ENCODE results near the gene FAR2. TPM values are rescaled to one million over a fixed set of nuclear protein-coding genes. Genes with fewer than 3 reads are reported as not detected.

Gene FAR2
- total and polyA plus RNA-seq, 2 experiments from 2014 or later: 18.7 to 22.6 TPM

- TF ChIP-seq, protein P1, sequence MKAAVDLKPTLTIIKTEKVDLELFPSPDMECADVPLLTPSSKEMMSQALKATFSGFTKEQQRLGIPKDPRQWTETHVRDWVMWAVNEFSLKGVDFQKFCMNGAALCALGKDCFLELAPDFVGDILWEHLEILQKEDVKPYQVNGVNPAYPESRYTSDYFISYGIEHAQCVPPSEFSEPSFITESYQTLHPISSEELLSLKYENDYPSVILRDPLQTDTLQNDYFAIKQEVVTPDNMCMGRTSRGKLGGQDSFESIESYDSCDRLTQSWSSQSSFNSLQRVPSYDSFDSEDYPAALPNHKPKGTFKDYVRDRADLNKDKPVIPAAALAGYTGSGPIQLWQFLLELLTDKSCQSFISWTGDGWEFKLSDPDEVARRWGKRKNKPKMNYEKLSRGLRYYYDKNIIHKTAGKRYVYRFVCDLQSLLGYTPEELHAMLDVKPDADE (IDR thresholded peaks at IDR 0.05): no peak
- TF ChIP-seq POLR2AphosphoS5 (IDR thresholded peaks at IDR 0.05; ENCODE audit: low read depth) (no peak), EZH2phosphoT487 (IDR thresholded peaks at IDR 0.05; ENCODE audit: unreplicated experiment) (no peak), CREB1 (CRISPR knock-in tag; IDR thresholded peaks at IDR 0.05; ENCODE audit: low read depth) (no peak)
- TF ChIP-seq, protein P2, sequence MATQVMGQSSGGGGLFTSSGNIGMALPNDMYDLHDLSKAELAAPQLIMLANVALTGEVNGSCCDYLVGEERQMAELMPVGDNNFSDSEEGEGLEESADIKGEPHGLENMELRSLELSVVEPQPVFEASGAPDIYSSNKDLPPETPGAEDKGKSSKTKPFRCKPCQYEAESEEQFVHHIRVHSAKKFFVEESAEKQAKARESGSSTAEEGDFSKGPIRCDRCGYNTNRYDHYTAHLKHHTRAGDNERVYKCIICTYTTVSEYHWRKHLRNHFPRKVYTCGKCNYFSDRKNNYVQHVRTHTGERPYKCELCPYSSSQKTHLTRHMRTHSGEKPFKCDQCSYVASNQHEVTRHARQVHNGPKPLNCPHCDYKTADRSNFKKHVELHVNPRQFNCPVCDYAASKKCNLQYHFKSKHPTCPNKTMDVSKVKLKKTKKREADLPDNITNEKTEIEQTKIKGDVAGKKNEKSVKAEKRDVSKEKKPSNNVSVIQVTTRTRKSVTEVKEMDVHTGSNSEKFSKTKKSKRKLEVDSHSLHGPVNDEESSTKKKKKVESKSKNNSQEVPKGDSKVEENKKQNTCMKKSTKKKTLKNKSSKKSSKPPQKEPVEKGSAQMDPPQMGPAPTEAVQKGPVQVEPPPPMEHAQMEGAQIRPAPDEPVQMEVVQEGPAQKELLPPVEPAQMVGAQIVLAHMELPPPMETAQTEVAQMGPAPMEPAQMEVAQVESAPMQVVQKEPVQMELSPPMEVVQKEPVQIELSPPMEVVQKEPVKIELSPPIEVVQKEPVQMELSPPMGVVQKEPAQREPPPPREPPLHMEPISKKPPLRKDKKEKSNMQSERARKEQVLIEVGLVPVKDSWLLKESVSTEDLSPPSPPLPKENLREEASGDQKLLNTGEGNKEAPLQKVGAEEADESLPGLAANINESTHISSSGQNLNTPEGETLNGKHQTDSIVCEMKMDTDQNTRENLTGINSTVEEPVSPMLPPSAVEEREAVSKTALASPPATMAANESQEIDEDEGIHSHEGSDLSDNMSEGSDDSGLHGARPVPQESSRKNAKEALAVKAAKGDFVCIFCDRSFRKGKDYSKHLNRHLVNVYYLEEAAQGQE (IDR thresholded peaks at IDR 0.05; ENCODE audit: unreplicated experiment): no peak
Measured at GRCh38 chr12:29208936-29209701, 60.0 kb downstream of the FAR2 start (continued).

GRCh38 chr12:29211696-29212095, 62.6 kb downstream of the FAR2 start:
- no peak for DNase-seq (ENCODE audit: low spot score)
- no peak for ATAC-seq
- H3K27ac Mint-ChIP-seq: no peak overlapping the region
- H3K27me3 ChIP-seq (ENCODE audit: insufficient read depth): no peaks in the 10 kb centered on the region
- peaks cover 8% of the 10 kb centered on the region; the same call in 2 of the 3 replicates for H3K4me1 Mint-ChIP-seq
- no peaks in the 10 kb centered on the region for H3K9me2 ChIP-seq (ENCODE audit: insufficient read depth)
- H3K4me3 Mint-ChIP-seq: no peak overlapping the region
- H3K27ac ChIP-seq (ENCODE audit: low read depth): no peak overlapping the region
- no peak for TF ChIP-seq EZH2 (IDR thresholded peaks at IDR 0.05; ENCODE audit: low read depth, unreplicated experiment)
- no peak for TF ChIP-seq ZNF331 (CRISPR knock-in tag; IDR thresholded peaks at IDR 0.05; ENCODE audit: low read depth)
- no peak for TF ChIP-seq ZNF462 (CRISPR knock-in tag; IDR thresholded peaks at IDR 0.05)
- TF ChIP-seq NANOG (IDR thresholded peaks at IDR 0.05; ENCODE audit: borderline replicate concordance): no peak
- TF ChIP-seq EZH2phosphoT487 (IDR thresholded peaks at IDR 0.05; ENCODE audit: unreplicated experiment): no peak
- no peak overlapping the region for H3K4me3 ChIP-seq
- no peaks in the 10 kb centered on the region; the same call in 1 of the 2 replicates for H4K20me1 ChIP-seq (replicated peaks; ENCODE audit: insufficient read depth)
- H3K4me2 ChIP-seq: no peak overlapping the region
- H3K36me3 ChIP-seq (ENCODE audit: insufficient read depth): no peaks in the 10 kb centered on the region
- H3K27me3 Mint-ChIP-seq (ENCODE audit: insufficient read depth, low read depth, poor library complexity): no peaks in the 10 kb centered on the region
- H3K9me3 Mint-ChIP-seq: no peaks in the 10 kb centered on the region
- no peaks in the 10 kb centered on the region for H3K79me2 ChIP-seq (replicated peaks; ENCODE audit: insufficient read depth)
- no peaks in the 10 kb centered on the region for H3K36me3 Mint-ChIP-seq (ENCODE audit: low read depth)
- H2AFZ ChIP-seq: no peak overlapping the region
- peaks cover 8% of the 10 kb centered on the region for H3K4me1 ChIP-seq (ENCODE audit: insufficient read depth)
- no peaks in the 10 kb centered on the region for H3F3A ChIP-seq (replicated peaks; ENCODE audit: low read depth)

All from GM23338 (cell line).